HG03097 (cell line): Measurements from ENCODE around the gene CDK14.

Experiments
- ATAC-seq: cut with Tn5 transposase; IDR thresholded peaks from one replicate; pipeline ENCODE4 v1.9.1; 2021; ENCODE audit not compliant: unreplicated experiment, low FRiP score

CDK14 gene

DNA sequence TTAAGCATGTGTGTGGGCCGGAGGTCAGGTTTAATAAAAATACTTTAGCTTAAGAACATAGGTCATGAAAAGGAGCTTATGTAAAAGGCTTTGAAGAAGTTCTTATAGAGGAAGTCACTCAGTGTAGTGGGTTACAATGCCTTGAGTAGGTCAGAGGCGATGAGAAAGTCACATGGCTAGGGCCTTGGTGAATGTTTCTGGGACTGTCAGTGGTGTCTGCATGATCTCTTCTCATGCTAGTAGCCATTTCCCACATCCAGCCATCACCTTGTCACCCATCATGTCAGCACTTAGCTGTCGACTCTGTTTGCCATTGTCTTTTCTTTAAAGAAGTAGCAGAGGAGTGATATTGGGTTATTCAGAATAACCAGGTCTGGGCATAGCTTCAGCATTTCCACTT lies 236.6 kb downstream of the CDK14 start:
- no peak for ATAC-seq

DNA sequence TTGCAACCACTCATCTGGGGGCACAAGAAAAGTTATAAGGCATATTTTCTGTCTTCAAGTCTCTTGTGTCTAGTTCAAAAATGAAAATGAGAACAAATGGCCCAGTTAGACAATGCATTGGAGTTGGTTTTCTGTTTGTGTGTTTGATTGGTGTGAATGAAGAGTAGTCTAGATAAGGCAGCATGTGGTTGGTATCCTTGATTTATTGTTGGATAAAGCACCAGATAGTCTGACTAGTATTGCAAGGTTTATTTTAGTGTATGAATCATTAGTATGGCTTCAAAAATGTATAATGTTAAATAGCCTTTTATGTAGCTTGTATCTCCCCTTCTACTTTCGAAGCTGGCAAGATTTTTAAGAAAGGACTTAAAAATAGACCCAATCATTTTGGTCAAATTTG lies 237.3 kb downstream of the CDK14 start:
- ATAC-seq, result no peak

DNA sequence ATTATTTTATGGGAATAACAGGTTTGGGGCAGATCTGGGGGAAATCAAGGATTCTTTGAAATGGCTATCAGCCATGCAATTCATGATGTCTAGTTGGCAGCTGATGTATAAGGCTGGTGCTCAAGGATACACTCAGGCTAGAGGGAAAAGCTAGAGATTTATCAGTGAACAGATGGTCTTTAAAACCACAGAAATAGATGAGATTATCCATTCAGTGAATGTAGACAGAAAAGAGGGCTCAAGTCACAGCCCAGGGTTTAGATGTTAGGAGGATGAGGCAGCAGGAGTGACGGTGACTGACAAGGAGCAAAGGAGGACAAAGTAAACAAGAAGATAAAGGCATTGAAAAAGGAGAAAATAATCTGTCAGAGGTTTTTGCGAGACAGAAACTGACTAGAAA lies 238.7 kb downstream of the CDK14 start:
- ATAC-seq, result no peak

DNA sequence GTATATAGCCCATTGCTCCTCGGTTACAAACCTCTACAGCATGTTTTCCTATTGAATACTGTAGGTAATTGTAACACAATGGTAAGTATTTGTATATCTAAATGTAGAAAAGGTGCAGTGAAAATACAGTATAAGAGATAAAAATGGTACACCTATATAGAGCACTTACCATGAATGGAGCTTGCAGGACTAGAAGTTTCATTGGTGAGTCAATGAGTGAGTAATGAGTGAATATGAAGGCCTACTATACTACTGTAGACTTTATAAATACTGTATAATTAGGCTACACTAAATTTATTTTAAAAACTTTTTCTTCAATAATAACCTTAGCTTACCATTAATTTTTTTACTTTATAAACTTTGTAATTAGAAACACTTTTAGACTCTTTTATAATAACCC lies 239.7 kb downstream of the CDK14 start:
- no peak for ATAC-seq

DNA sequence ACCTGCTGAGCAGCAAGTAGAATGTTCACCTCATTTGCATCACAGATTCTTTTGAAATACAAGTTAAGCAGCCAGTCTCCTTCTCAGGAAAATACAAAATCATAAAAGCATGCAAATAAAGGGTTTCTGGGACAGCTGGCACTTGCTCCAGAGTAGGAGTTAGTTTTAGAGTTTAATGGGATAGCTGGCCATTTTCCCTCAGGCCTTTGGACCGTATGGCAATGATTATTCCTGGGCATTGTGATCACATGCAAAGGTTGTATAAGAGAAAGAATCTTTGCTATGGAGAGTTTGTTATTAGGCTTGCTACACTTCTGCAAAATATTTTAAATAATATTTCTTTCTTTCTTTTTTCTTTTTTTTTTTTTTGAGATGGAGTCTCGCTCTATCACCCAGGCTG lies 240.8 kb downstream of the CDK14 start:
- no peak for ATAC-seq

DNA sequence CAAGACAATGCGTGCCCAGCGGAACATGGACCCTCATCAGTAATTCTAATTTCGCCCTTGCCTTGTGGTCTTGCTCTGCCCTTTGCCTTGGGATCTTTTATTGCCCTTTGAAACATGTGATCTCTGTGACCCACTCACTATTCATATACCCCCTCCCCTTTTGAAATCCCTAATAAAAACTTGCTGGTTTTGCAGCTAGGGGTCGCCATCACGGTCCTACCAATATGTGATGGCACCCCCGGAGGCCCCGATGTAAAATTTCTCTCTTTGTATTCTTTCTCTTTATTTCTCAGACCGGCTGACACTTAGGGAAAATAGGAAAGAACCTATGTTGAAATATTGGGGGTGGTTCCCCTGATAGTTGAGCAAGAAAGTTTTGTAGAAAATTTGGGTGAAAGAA lies 242.7 kb downstream of the CDK14 start:
- ATAC-seq, result no peak

DNA sequence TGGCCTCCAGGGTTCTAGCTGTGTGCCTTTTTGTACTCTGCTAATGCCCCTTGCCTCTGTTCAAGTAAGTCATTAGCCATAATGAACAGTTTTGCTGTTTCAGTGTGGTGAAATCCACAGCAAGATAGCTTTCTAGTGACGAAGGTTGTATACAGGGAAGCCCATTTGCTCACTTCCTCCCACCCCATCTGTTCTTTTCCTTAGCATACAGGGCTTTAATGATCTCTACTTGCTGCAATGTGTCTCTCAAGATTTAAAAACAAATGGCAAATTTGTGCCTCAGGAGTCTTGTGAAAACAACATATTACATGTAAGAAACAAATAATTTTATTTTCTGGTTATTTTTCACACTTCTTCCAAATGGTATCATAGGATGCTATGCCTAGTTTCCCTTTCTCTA lies 243.2 kb downstream of the CDK14 start:
- ATAC-seq, result no peak

DNA sequence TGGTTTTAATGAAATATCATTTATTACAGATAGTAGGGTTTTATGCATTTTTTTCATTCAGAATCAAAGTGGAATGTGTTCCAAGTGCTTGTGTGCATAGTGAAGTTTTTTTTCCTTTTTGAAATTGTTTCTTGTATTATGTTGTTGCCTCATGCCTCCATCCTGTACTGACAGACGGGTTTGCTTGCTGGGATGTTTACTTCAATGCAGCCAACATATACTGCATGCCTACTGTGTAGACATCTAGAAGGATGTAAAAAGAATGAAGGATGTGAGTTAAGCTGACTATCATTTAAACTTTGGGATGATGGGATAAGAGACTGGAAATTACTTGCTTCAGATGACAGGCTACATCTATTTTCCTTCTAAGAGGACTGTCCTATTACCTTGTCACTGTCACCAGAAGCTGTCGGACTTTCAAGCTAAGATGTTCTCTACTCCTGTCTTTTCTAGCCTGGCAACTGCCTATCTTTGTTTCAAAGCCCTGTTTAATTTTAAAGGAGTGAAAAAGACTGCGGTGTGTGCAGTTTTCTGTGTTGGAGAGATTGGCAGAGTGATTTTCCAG lies 243.7 kb downstream of the CDK14 start:
- ATAC-seq, result no peak

DNA sequence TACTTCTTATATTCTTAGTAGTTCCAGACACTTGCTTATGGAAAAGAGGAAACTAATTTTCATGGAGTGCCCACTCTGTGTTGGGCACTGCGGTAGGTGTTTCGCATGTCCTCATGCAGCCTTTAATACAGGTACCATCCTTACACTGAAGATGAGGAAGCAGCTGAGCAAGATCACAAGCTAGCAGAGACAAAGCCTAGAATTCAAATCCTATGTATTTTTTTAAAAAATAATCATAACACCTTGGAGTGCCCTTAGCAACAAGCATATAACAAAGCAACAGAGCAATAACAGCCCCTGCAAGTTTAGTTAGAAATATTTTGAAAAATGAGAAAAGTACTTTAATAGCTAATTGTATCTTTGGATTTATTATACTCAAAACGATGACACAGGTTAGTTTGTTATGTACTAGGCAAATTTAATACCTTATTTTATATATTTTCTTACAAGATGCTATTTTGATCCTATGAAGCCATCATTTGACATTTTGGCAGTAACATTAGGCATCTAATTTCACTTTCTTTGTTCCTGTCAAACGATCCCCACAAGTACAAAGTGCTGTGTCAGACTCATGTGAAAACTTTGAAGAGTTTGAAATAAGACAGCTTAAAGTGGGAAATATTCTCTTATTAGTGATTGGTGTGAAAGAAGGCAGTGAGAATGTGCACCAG lies 245.8 kb downstream of the CDK14 start:
- no peak for ATAC-seq

DNA sequence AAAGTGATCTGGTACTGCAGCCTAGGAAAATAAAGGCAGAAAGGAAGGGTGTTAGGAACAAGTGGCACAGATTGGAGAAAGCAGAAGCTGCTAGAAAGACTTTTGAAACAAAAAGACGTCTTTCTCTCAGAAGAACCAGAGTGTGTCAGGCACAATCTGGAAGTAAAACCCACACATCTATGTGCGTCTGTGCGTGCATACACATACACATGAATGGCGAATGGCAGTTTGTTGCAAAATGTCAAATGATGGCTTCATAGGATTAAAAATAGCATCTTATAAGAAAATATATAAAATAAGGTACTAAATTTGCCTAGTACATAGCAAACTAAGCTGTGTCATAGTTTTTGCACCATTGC lies 246.3 kb downstream of the CDK14 start:
- no peak for ATAC-seq

DNA sequence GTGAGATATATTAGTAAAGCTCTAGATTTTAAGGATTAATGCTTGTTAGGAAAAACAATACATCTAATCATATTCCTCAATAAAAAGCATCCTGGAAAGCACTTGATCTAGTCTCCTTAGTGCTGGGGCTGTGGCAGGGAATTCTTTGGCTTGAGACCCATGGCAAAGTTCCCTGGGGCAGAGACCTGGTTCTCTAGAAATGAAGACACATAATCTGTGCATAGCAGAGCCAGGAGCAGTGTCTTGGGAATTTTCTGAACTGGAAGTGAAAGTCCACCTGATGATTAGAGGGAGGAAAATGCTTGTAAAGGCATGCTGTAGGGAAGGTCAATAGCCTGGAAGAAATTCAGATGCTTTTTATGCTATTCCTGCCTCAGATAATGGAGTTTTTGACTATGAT lies 247.4 kb downstream of the CDK14 start:
- ATAC-seq, result no peak

DNA sequence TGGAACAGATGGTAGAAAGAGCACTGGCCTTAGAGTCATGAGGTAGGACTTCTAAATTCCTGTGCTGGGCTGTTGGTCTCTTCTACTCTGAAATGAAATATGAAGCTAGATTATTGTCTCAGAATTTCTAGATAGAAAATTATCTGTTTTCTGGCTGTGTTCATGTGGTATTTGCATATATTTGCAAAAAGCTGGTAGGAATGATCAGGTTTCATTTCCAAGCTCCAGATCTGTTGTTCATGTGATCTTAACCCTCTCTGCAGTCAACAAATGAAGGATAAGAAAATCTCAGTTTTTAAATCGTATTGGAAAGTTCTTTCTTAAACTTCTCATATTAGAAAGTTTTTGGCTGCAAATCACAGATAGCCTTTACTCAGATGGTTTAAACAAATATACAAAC lies 248.3 kb downstream of the CDK14 start:
- no peak for ATAC-seq

DNA sequence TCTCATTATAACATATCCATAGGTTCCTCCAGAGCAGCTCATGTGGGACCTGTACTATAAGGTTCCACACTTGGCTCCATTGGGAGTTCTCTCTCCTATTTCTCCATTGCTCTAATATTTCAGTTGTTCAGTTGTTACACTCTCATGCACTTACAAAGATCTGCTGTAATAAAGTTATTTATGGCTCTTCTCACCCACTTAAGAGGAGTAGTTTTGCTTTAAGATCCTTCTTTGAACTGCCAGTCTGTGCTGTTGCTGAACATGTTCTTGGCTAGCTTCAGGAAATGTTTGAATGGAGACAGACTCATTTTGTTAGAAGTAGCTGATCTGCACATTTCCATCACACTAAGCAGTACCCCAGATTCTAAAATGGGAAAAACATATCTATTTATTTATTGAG lies 250.1 kb downstream of the CDK14 start:
- ATAC-seq, result no peak

DNA sequence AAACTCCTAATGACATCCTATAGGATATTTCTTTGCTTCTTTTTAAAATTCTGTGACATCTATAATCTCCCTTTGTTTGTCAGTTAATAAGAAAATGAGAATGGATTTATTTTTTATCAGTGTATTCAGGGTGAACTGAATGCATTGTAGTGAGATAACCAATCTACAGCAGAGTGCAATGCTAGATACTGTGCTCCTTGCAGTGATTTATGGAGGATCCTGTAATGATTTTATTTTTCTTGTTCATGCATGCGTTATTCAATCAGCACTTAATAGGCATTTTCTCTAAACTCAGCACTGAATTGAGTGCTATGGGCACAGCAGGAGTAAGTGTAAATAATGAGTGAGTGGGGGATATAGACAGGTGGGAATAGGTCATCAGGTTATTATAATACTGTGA lies 253.9 kb downstream of the CDK14 start:
- ATAC-seq, result no peak

DNA sequence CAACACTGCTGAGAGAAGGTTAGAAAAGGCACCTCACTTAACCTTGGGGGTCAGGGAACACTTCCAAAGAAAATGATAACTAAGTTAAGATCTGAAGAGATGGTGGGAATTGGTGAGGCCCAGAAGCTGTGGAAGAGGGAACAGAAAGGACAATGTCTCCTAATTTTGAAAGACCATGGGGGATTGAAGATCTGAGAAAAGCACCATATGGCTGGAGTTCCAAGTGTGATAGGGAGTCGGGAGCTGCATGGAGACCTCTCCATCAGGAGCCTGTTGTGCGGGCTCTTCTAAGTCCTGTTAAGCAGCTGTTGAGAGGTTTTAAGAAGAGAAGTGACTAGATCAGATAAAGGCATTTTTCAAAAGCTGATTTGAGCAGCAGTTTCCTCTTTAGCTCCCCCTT lies 254.3 kb downstream of the CDK14 start:
- ATAC-seq, result no peak

DNA sequence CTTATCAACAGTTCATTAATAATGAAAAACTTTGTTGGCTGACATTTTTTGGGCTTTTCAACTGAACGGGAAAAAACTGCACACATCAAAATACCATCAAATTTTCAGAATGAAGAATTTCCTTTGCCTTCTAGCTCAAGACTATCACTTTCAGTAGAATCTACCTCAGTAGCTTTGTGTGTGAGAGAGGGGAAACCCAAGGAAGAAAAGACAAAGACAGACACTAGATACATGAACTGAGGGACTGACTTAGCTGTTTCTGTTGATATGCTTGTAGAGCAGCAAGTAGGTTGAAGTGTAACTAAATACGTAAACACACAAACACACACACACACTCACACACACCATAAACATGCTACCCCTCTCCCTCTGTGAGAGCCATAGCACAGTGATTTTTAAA lies 257.1 kb downstream of the CDK14 start:
- no peak for ATAC-seq

DNA sequence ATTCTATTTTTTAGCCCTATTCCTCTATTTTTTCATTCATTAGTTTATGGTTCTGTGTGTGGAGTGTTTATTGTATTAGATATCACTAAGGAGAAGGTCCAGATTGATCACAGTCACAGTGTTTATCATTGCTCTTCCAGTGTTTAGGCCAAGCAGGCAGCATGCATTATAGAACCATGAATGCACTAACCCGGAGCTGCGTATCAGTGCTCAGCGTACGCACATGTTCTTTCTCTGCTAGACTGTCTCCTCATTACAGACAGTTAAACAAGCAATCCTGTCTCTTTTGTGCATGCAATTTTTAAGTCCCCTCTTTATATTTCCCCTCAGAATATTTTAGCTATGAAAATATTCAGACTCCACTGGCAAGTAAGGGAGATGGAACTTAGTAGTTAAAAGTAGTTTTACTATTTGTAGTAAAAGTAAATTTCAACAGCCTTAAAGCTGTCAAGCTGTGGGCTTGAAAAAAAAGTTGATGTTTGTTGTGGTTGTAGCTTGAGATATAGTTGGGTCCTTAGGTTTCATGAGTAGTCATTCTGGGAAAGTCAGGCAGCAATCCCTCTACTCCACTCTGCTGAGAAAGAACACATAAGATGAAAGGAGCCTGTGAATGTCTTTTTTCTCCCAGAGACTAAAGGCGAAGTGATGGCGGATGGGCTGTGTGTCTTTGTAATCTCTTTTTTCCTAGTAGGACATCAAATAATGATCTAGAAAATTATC lies 260.4 kb downstream of the CDK14 start:
- no peak for ATAC-seq

DNA sequence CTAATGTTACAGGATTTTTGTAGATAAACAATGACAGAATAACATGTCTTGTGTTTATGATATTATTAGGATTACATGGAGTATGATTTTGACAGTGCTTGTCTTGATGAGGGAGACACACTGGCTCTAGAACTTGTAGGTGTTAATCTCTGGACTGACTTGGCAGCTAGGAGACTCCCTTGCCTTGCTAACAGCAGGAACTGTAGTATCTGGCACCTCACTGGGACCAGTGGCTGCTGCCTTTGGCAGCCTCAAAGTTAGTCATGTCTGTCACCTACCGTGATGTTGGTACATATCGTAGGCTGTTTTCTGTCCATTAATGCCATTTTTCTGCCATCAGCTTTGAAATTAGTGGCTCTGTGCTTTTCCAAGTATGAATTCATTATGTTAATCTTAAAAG lies 261.5 kb downstream of the CDK14 start:
- ATAC-seq, result no peak

DNA sequence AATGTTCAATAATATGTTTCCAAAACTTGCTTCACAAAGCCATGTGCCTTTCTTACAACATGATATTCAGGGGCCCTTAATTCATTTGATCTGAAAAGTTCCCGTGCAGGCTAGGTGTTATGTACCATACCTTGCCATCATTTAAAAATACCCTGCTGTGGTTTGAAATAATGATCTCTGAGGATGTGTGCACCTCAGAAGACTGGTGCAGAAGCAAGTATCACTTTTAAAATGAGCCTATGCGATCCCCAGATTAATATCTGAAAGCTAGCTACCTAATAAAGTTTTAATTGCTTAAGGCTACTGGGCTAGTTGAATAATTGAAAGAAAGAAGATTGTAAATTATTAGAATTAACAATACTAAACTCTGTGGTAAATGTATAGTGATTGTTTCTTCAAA lies 262.4 kb downstream of the CDK14 start:
- no peak for ATAC-seq

DNA sequence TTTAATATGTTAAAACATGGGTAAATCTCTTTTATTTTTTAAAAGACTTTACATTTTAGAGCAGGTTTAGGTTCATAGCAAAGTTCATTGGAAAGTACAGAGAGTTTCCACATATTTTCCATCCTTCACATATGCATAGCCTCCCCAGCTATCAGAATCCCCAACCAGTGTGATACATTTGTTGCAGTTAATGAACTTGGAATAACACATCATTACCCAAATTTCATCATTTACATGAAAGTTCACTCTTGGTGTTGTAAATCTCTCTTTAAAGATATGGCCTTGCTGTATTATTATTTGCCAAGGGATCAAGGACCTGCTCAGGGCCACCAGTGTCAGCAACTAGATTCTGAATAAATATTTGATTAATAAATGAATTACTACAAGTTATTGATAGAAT lies 263.4 kb downstream of the CDK14 start:
- no peak for ATAC-seq

DNA sequence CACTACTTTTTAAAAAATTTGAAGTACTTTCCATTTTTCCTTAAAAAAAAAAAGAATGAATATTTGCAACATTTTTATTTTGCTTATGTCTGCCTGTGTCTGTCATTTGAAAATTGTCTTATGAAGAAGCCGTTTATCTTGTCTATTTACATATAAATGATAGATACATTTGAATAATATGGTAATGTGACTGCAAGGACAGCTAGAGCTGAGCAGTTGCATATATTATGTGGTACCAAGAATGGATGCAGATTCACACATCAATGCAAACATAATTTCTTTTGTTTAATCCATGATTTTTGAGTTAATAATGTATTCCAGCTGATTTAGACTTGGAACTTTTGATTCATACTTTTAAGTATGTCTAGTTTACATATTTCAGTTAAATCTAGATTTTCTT lies 268.0 kb downstream of the CDK14 start:
- no peak for ATAC-seq

DNA sequence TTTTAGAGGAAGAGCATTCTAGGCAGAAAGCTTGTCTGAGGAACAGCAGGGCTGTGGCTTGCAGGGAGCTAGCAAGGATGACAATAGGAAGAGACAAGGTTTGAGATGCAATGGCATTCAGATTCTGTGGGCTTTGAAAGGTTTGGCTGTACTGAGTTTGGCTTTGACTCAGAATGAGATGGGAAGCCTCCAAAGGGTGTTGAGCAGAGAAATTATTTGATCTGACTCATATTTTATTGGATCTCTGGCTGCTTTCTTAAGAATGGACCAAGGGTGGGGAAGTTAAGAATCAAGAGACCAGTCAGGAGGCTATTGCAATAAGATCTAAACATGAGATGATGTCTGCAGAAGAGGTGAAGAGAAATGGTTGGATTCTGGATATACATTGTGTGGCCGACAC lies 273.2 kb downstream of the CDK14 start:
- no peak for ATAC-seq
